GM19324 (cell line): ENCODE data around the gene ADAM8.
A peak's percentile ranks its signal among the peaks of the same experiment; 100 is the strongest.
"Not testable (repeated sequence)": the region's sequence is repeated elsewhere in the genome, so short reads cannot be mapped to it uniquely, and the experiment has no call there.

ENCODE experiments used
- ATAC-seq: cut with Tn5 transposase; IDR thresholded peaks from one replicate; pipeline ENCODE4 v1.9.1; 2021; ENCODE audit warnings: mild to moderate bottlenecking, moderate library complexity; ENCODE audit not compliant: unreplicated experiment, low FRiP score

Gene ADAM8

DNA sequence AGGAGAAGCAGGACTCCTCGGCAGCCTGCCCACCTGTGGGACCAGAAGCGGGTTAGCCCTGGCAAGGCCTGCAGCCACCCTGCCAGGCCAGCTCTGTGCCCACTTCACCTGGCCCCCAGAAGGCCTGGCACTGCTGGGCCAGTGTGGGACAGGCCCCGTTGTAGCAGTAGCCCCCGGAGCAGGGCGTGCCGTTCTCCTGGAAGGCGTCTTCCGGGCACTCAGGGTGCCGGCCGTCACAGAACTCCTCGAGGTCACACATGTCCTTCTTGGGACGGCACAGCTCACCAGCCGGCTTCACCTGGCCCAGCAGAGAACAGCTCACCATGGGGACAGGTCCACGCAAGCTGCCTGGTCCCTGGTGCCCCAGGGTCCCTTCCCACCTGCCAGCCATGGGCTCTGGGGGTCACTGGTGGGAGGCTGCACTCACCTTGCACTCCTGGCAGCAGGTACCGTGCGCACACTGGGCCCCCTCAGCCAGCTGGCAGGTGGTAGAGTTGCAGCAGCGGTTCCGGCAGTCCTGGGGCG is 5.8 kb downstream of the ADAM8 start:
- no peak for ATAC-seq

DNA sequence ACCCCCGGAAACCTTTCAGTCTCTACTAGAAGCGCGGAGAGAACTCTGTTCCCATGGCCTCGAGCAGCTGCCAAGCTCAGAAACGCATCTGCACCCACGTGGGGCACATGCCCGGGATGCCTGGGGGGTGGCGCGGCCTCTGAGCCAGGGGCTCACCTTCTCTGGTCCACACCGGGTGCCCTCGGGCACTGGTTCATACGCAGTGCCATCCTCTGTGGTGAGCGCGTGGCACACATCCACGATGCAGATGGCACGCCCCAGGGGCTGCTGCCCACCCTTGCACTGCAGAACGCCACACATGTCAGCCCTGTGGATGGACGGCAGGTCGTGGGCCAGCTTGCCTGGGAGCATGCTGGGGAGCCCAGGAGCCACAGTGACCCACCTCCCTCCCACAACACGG is 6.5 kb downstream of the ADAM8 start:
- no peak for ATAC-seq

DNA sequence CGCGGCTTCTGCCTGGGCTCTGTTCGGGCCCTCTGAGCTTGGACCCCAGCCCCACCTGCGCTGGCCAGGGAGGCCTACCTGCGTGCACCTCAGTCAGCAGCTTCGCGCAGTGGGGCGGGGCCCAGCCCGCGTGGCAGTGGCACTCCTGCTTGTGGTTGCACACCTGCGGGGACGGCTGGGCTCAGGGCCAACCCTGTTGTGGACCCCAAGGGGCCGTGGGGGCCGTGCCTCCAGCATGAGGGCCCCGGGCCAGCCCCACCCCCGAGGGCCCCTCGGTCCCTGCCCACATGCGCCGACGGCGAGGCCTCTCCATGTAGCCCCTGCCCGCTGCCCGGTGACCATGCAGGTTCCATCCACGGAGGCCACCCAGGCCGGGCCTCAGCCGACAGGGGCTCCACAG is 7.3 kb downstream of the ADAM8 start:
- ATAC-seq, result no peak

DNA sequence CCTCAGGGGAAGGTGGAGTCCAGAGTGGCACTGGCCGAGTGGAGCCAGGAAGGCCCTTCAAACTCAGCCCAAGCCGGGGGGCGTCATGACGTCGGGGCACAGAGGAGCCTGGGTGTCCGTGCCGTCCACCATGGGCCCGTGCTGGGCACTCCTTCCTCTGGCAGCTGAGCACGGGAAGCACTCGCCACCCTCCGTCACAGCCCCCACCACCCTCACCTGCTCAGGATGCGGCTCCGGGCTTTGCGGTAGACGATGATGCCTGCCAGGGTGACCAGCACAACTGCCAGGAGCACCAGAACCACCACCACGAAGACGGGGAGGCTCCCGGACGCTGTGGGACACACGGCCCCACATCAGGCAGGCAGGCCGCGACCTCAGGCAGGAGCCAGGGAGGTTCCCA is 8.1 kb downstream of the ADAM8 start:
- no peak for ATAC-seq

DNA sequence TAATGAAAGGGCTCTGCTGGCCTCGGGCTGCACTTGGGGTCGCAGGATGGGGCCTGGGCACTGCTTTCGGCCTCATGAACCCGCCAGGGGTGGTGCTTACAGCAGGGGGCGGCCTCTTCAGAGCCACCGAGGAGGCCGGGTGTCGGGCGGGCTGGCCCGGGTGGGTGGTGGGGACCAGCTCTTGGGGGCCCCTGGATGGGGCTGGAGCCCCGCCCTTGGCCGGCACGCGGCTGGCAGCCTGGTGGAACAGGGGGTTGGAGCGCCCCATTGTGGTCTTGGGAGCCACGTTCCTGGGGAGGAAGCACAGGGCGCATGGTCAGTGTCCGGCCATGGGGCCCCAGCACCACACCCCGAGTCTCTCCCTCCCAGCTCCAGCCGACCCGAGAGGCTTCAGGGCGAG is 8.8 kb downstream of the ADAM8 start:
- ATAC-seq, result no peak

DNA sequence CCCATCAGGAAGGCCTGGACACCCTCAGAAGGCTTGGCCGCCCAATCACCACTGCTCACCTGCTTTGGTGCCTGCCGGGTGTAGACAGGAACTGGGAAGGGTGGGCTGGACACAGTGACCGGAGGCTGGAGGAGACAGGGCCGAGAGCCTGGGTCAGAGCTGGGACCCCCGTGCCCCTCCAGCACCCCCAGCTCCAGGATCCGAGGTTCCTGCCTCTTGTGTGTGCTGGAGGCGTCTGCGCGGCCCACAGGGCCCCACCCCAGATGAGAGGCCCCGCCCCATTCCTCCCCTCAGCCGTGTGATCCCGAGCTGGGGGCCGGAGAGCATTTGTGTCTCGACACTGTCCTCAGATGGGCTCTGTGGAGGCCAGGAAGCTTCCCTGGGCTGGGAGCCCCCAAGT is 9.4 kb downstream of the ADAM8 start:
- ATAC-seq, result no peak

DNA sequence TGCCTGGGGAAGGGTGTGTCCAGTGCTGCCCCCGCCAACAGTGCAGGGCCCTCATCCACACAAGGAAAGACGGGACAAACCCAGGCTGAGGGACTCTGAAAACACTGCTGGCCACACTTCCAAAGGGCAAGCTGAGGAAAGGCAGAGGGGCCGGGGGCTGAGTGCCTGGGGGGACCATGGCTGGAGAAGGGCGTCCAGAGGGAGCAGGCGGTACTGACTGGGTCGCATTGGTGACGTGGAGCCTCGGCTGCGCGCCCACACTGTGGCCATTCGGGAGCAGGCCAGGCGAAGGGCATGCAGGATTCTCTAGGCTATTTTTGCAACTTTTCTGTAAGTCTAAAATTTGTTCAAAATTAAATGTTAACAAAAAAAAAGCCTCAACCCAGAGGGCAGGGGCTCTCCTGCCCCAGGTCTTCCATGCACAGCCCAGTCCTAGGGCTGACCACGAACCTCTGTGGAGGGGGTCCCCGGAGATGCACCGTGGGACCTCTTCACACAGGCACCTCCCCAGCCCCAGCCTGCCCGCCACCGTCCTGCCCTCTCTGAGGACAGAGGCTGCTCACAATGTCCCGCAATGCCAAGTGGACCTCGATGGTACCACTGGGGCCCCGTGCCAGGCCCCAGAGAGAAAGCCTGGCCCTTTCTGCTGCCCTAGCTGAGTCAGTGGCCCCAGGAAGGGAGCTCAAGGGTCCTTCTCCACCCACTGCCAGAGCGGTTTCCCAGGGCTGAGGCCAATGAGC is 10.4 kb downstream of the ADAM8 start:
- ATAC-seq, result no peak

DNA sequence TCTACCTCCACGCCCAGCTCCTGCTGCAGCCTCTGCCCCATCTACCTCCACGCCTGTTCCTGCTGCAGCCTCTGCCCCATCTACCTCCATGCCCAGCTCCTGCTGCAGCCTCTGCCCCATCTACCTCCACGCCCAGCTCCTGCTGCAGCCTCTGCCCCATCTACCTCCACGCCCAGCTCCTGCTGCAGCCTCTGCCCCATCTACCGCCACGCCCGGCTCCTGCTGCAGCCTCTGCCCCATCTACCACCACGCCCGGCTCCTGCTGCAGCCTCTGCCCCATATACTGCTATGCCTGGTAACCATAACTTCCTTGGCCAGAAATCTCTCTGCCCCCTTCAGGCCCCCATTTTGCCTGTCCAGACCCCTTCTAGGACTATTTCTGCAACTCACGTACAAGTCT is 11.6 kb downstream of the ADAM8 start:
- not testable (repeated sequence) for ATAC-seq

DNA sequence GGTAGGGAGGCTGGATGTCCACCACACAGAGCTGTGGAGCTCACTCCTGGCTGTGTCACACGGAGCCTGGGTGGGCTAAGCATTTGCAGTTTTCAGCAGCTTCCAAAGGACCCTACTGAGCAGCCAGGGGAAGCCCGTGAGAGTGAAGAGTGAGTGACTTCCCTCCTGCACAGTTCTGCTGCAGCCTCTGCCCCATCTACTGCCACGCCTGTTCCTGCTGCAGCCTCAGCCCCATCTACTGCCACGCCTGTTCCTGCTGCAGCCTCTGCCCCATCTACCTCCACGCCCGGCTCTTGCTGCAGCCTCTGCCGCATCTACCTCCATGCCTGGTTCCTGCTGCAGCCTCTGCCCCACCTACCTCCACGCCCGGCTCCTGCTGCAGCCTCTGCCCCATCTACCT is 12.2 kb downstream of the ADAM8 start:
- no peak for ATAC-seq

DNA sequence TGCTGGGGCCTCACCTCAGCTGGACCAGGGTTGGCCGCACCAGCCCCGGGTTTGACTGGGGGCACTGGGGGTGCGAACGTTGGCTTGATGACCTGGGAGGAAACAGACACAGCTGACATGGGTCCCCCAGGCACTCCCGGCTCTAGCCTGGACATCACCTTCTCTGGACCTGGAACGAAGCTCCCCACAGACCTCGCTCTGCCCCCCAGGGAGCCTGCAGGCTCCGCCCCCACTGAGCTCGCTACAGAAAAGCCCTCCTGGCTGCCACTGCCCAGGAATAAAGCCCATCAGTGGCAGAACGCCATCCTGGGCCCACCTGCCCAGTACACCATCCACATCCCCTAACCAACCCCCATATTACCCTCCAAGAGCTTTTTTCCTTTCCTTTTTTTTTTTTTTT is 13.0 kb downstream of the ADAM8 start:
- ATAC-seq, result no peak

DNA sequence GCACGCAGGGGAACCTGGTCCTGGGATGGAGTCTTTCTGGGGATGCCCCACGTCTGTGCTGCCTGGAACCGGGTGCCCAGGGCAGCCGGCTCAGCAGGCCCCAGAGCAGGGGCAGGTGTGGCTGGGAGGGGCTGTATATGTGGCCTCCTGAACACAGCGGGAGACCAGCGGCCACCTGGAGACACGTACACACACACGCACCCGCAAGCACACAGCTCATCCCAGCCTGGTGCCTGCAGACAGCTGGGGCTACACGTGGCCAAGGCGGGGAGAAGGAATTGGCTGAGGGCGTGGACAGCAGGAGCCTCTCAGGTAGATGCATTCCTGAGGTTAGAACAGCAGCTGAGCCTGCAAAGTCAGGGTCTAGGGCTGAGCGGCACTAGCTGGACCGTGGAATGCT is 14.0 kb downstream of the ADAM8 start:
- no peak for ATAC-seq

DNA sequence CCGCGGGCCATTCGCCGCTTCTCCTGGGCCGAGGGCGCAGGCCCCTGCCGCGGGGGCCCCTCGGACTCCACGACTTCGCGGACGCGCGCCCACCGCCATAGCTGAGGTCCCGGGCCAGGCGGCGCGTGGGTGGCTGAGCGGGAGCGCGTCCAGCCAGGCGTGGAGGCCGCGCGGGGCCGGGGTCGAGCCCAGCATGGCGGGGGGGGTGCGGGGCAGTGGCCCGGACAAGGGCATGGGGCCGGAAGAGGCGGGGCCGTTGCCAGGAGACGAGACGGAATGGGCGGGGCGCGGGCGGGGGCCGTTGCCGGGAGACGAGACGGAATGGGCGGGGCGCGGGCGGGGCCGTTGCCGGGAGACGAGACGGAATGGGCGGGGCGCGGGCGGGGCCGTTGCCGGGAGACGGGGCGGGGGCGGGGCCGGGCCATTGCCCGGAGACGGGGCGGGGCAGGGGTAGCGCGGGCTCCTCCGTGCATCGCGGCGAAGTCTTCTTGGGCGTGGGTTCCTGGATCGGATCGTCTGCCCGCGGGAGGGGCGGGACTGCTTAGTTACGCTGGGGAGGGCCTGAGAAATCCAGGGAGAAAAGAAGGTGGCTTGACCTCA is 14.8 kb downstream of the ADAM8 start:
- ATAC-seq, result peak; percentile 69

DNA sequence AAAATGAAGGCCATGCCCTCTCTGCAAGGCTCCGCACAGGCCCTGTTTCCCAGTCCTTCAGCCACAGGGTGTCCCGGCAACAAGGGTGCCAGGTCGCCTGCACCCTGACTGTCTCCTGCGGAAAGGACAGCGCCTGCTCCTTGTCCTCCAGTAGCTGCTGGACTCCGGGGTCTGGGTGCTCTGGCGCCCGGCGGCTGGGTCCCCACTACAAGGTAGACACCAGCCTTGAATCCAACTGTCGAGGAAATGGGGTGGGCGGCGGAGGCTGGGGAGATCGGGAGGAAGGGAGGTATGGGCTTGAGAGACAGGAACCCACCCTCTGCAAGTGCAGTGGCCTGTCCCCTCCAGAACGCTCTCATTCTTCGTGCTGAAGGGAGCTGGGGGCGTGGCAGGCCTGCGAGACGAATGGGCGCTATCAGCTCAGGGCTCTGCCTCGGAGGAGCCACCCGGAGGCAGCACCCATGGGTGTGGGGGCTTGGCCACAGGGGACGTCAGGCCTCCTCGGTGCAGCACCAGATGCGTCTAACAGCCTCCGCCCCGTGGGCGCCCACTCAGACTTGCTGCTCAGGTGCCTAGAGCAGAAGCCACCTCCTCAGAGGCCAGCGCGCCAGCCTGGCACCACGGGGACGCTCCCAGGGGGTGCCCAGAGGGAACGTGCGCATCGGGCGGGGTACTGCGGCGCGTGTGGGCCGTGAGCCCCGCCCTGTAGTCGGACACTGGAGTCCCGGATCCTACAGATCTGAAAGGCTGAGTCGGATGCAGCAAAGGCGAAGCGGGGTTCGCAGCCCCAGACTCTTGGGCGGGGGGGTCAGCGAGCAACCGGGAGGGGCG is 15.6 kb downstream of the ADAM8 start:
- ATAC-seq, result peak; percentile 42

DNA sequence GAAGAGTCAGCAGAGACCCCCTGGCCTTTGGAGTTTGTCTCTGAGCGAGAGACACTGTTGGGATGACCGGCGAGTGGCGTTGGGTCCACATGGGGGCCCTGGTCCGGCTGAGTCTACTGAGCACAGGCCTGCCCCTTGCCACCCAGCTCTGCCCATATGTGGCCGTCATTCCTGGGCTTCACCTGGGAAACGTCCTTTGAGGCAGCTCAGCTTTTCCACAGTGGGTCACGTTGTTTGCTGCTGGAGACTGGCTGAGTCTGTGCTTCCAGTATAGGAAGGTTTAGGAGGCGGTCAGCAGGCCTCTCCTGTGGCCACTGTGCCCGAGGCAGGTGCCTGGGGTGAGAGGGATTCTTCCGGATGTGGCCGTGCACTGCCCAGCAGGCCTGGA is 17.1 kb downstream of the ADAM8 start:
- ATAC-seq, result no peak

DNA sequence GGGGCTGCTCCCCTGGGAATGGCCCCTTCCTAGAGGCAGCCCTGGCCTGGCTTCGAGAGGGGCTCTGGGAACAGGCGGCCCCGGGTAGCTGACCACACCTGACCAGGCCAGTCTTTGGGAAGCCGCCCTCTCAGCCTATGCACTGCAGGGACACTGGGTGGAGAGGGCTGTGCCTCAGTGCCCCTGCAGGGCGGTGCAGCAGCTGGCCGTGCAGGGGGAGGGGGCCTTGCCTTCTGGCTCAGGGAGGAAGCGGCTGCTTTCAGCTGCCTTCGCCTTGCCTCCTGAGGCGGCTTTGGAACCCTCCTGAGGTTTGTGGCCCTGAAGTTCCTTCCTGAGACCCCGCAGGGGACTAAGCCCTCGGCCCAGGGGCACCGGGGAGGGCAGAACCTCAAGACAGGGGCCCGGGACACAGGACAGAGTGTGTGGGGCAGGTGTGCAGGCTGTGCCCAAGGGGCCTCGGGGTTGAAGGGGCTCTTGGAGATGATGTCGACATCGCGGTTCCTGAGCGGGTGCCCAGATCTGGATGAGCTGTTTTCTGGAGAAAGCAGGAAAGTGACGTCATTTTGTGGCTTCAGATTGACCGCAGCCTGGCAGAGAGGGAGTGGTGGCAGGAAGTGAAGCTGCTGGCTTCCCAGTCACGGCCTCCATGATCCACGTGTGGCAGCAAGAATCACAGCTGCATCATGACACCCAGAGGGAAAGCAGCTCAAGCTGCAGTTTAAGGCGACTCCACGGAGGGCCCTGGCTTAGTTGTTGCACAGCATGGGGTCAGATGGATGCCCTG is 17.7 kb downstream of the ADAM8 start:
- no peak for ATAC-seq

DNA sequence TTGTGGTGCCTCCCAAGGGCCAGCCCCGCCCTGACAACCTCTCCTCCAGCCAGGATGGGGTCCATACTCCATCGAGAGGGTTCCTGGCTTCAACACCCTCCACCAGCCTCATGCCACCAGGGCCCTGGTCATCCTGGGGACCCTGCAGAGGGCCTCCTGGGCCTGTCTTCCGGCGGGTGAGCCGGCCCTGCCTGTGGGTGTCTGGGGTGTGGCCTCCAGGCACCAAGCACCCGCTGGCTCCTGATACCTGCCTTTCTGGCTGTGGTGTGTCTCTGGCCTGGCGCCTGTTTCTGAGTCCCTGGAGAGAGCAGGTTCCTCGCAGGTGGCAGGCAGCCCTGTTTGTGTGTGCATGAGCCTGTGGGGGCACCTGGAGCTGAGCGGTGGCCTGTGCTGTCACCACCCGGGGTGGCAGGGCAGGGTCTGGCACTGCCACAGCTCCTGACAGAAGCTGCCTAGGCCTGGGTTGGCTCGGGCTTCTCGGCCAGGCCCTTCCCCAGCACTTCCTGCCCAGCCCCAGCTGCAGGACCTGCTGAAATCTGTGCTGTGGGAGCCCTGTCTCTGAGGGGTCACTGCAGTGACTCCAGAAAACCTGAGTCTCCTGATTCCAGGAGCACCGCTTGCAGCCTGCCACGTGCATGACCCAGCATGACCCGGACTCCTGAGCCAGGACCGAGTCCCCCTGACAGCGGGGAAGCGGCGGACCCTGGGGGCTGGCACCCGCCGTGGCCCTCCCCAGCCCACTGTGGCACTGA is 18.4 kb downstream of the ADAM8 start:
- no peak for ATAC-seq

DNA sequence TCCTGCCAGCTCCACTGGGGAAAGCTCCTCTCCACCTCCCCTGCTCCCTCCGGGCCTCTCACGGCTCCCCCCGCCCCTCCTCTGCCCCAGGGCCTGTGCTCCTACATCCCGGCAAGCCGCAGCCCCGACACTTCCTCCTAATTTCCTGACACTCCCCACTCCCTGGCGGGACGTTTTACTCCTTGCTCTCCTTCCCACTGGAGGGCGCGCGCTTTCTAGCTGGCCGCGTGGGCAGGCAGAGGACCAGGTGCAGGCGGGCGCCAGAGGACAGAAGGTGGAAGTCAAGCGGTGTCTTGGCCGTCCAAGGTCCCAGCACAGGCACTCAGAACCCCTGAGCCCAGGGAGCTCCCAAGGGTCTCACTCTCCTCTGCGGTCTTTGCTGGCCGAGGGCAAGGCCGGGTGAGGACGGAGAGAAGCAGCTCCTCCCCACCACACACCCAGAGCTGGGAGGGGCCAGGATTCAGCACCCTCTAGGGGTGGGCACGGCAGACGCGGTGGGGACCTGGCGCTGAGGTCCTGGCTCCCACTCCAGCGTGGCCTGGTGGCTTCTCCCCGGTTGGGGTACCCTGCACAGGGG is 19.1 kb downstream of the ADAM8 start:
- ATAC-seq, result no peak

DNA sequence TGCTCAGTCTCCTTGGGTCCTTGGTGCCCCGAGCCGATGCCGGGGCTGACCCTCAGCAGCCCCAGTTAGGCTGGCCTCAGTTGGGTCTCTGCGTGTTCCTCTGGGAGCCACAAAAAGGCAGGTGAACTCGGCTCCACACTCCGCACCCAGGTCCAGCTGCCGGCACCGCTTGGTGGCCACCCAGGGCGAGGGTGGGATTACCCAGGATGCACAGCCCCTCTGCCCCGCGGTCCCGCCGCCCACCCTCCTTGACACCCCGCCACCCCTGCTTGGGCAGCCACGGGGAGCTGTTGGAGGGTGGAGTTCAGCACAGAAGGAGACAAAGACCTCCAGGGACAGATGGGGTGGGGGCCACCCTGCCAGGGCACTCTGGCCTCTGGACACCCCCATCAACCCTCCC is 21.3 kb downstream of the ADAM8 start:
- no peak for ATAC-seq

DNA sequence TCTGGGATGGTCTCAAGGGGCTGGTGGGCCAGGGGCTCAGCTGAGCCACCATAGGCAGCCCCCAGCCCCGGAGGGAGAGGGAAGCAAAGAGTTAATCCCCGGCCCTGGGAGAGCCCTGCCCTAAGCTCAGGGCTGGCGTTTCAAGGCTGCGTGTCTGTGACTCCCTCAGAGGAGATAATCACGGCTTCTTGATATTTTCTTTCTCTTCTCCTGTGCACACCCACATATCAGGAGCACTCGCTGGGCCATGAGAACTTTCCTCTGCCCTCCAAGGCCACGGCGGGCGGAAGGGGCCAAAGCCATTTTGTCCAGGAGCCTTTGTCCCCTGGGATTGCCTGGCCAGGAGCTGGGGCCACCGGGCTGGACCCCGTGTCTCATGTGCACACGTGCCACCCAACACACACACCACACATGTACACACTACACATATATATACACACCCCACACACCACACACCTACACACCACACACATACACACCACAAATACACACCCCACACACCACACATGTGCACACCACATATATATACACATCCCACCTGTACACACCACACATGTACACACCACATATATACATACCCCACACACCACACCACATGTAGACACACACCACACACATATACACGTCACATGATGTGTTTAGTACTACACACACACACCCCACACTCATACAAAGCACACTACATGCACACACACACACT is 22.1 kb downstream of the ADAM8 start:
- ATAC-seq, result no peak
